DND-41 (cell line): ENCODE data around the gene ADAD1.

Experiments
- ATAC-seq: fragments of 200-7000 bp; cut with Tn5 transposase; 3 replicates; pipeline ENCODE4 v1.9.1; 2021; ENCODE audit warnings: low read depth; ENCODE audit not compliant: insufficient read depth
- DNase-seq: peaks from one replicate; pipeline ENCODE4 v3.0.0-alpha.2; 2020
- H2AFZ ChIP-seq: 2 replicates; pipeline ENCODE4 v1.6.0; 2012; ENCODE audit warnings: low read depth, low read length
- H3K27ac ChIP-seq: 2 replicates; pipeline ENCODE4 v1.5.1; 2012; ENCODE audit warnings: low read length, inconsistent platforms
- H3K27me3 ChIP-seq: fragments of 200-600 bp; sonication (generic); 2 replicates; pipeline ENCODE4 v1.6.0; 2012; ENCODE audit warnings: low read length, mild to moderate bottlenecking, inconsistent platforms; ENCODE audit not compliant: insufficient read depth, poor library complexity
- H3K36me3 ChIP-seq: 2 replicates; pipeline ENCODE4 v1.5.1; 2012; ENCODE audit warnings: low read length, inconsistent platforms; ENCODE audit not compliant: insufficient read depth
- H3K4me1 ChIP-seq: 2 replicates; pipeline ENCODE4 v1.5.1; 2012; ENCODE audit warnings: mild to moderate bottlenecking, low read length; ENCODE audit not compliant: insufficient read depth
- H3K4me2 ChIP-seq: 2 replicates; pipeline ENCODE4 v1.6.0; 2012; ENCODE audit warnings: mild to moderate bottlenecking, moderate library complexity, low read length, inconsistent platforms; ENCODE audit not compliant: insufficient read depth
- H3K4me3 ChIP-seq, 2 experiments: fragments of 200-600 bp in 1 of 2; shearing (Covaris generic) in 1 of 2; 2 replicates each; pipeline ENCODE4 v1.5.1; 2012 to 2016; ENCODE audit warnings: inconsistent platforms in 2 of 2, low read length in 2 of 2, mild to moderate bottlenecking in 2 of 2, low read depth in 1 of 2, moderate library complexity in 1 of 2
- H3K79me2 ChIP-seq: 2 replicates; pipeline ENCODE4 v1.6.0; 2012; ENCODE audit warnings: low read length, inconsistent platforms; ENCODE audit not compliant: insufficient read depth
- H3K9ac ChIP-seq: 2 replicates; pipeline ENCODE4 v1.6.0; 2012; ENCODE audit warnings: low read depth, mild to moderate bottlenecking, inconsistent platforms, low read length, moderate library complexity
- H3K9me3 ChIP-seq: 2 replicates; pipeline ENCODE4 v1.5.1; 2012; ENCODE audit warnings: low read length, moderate library complexity, mild to moderate bottlenecking, inconsistent platforms; ENCODE audit not compliant: insufficient read depth, severe bottlenecking
- H4K20me1 ChIP-seq: 2 replicates; pipeline ENCODE4 v1.6.0; 2012; ENCODE audit warnings: low read length; ENCODE audit not compliant: insufficient read depth
- EZH2 ChIP-seq: IDR thresholded peaks from 3 replicates; pipeline ENCODE4 v1.6.1; 2012; ENCODE audit warnings: borderline replicate concordance, low read depth, mild to moderate bottlenecking, moderate library complexity, low read length, inconsistent platforms; ENCODE audit not compliant: severe bottlenecking
- TF ChIP-seq, protein P1 (sequence below): IDR thresholded peaks from 2 replicates; pipeline ENCODE4 v1.5.1; 2012; ENCODE audit warnings: borderline replicate concordance, low read length, moderate library complexity, mild to moderate bottlenecking; ENCODE audit not compliant: poor library complexity, severe bottlenecking; ENCODE audit errors: extremely low read depth

Gene ADAD1

DNA sequence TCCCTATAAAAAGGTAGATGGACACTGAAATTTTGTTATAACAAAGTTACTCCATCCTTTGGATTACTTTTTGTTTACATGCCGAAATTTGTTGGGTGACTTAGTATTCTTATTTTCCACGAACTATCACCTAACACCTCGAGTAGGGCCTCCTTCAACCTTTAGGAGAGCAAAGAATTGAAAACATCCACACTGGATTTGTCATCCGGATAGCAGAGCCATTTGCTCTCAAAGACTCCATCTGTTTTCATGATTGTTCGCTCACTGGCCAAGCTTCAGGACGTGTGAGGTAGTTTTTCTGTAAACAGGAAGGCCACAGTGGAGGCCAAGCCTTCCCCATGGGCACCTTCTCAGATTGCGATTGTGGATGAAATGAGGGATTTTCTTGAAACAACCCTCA, at the start of gene ADAD1:
Gene ADAD1 (plus strand): TSS at position 301 of the 400 bp plus-strand sequence. CDS start 1,059 bp downstream, outside the sequence.
- DNase-seq (no peak), ATAC-seq (no peak)
- no peak within 1 kb of the TSS for H3K27ac ChIP-seq
- no peaks in the 10 kb centered on the region for H3K4me1 ChIP-seq
- no peaks in the 10 kb centered on the region for H4K20me1 ChIP-seq
- H3K27me3 ChIP-seq = peaks cover 4% of the 10 kb centered on the region
- H3K9ac ChIP-seq = no peak within 1 kb of the TSS
- H3K79me2 ChIP-seq = no peaks in the 10 kb centered on the region
- no peaks in the 10 kb centered on the region for H3K9me3 ChIP-seq
- H3K4me2 ChIP-seq = no peak within 1 kb of the TSS
- TF ChIP-seq, protein P1, sequence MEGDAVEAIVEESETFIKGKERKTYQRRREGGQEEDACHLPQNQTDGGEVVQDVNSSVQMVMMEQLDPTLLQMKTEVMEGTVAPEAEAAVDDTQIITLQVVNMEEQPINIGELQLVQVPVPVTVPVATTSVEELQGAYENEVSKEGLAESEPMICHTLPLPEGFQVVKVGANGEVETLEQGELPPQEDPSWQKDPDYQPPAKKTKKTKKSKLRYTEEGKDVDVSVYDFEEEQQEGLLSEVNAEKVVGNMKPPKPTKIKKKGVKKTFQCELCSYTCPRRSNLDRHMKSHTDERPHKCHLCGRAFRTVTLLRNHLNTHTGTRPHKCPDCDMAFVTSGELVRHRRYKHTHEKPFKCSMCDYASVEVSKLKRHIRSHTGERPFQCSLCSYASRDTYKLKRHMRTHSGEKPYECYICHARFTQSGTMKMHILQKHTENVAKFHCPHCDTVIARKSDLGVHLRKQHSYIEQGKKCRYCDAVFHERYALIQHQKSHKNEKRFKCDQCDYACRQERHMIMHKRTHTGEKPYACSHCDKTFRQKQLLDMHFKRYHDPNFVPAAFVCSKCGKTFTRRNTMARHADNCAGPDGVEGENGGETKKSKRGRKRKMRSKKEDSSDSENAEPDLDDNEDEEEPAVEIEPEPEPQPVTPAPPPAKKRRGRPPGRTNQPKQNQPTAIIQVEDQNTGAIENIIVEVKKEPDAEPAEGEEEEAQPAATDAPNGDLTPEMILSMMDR = no peak
- TF ChIP-seq EZH2 = no peak
- H3K36me3 ChIP-seq = no peaks in the 10 kb centered on the region
- H2AFZ ChIP-seq = no peak within 1 kb of the TSS
- H3K4me3 ChIP-seq = no peak within 1 kb of the TSS

DNA sequence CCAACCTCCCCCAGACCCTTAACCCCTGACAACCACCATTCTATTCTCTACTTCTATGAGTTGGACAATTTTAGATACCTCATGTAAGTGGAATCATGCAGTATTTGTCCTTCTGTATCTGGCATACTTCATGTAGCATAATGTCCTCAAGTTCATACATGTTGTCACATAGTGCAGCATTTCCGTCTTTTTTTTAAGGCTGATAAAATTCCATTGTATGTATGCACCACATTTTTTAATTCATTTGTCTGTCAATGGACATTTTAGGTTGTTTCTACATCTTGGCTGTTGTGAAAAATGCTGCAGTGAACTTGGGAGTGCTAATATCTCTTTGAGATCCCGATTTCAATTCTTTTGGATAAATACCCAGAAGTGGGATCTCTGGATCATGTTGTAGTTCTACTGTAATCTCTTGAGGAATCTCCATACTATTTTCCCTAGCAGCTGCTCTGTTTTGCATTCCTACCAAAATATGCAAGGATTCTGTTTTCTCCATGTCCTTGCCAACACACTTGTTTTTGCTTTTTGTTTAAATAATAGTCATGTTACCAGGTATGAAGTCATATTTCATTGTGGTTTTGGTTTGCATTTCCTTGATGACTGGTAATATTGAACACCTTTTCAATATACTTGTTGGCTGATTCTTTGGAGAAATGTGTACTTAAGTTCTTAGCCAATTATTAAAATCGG, 48.8 kb upstream of the ADAD1 start:
- Histone ChIP-seq H3K4me2 (no peak overlapping the region), H3K4me3 (no peak overlapping the region), H4K20me1 (no peaks in the 10 kb centered on the region), H3K27ac (no peak overlapping the region), H3K9me3 (no peaks in the 10 kb centered on the region), H3K27me3 (no peaks in the 10 kb centered on the region), H3K9ac (no peak overlapping the region), H2AFZ (no peak overlapping the region), H3K36me3 (peaks cover 33% of the 10 kb centered on the region; the same call in 1 of the 2 replicates), H3K79me2 (no peaks in the 10 kb centered on the region), H3K4me1 (no peaks in the 10 kb centered on the region)
- no peak for TF ChIP-seq EZH2
- TF ChIP-seq, protein P1 = no peak
- no peak for ATAC-seq
- no peak for DNase-seq

DNA sequence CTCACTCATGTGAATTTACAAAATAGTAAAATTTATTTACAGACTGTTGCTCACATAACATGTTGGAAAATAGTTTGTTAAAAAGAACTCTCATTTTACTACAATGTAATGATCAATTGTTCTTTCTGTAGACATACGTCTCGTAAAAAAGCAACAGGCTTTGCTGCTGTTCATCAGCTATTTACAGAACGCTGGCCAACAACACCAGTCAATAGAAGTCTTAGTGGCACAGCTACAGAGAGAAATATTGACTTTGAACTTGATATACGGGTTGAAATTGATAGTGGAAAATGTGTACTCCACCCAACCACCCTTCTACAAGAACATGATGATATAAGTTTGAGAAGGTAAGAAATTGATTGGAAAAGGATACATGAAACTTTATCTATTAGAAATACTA, 47.6 kb upstream of the ADAD1 start:
- H3K27ac ChIP-seq = no peak overlapping the region
- no peak for TF ChIP-seq EZH2
- TF ChIP-seq, protein P1 = no peak
- H3K4me3 ChIP-seq = no peak overlapping the region
- H3K36me3 ChIP-seq = peaks cover 31% of the 10 kb centered on the region; the same call in 1 of the 2 replicates
- H3K9ac ChIP-seq = no peak overlapping the region
- H2AFZ ChIP-seq = no peak overlapping the region
- no peak for ATAC-seq
- no peaks in the 10 kb centered on the region for H4K20me1 ChIP-seq
- H3K79me2 ChIP-seq = no peaks in the 10 kb centered on the region
- H3K27me3 ChIP-seq = no peaks in the 10 kb centered on the region
- no peak for DNase-seq
- no peaks in the 10 kb centered on the region for H3K9me3 ChIP-seq
- H3K4me2 ChIP-seq = no peak overlapping the region
- H3K4me1 ChIP-seq = no peaks in the 10 kb centered on the region
